HG03575 (cell line): Measurements from ENCODE around the gene FASTKD2.
A peak's percentile ranks its signal among the peaks of the same experiment; 100 is the strongest.

ENCODE experiments used
- ATAC-seq: cut with Tn5 transposase; IDR thresholded peaks from one replicate; pipeline ENCODE4 v1.9.1; 2021; ENCODE audit not compliant: unreplicated experiment, insufficient number of reproducible peaks, low FRiP score; ENCODE audit errors: extremely low read depth

The FASTKD2 gene

DNA sequence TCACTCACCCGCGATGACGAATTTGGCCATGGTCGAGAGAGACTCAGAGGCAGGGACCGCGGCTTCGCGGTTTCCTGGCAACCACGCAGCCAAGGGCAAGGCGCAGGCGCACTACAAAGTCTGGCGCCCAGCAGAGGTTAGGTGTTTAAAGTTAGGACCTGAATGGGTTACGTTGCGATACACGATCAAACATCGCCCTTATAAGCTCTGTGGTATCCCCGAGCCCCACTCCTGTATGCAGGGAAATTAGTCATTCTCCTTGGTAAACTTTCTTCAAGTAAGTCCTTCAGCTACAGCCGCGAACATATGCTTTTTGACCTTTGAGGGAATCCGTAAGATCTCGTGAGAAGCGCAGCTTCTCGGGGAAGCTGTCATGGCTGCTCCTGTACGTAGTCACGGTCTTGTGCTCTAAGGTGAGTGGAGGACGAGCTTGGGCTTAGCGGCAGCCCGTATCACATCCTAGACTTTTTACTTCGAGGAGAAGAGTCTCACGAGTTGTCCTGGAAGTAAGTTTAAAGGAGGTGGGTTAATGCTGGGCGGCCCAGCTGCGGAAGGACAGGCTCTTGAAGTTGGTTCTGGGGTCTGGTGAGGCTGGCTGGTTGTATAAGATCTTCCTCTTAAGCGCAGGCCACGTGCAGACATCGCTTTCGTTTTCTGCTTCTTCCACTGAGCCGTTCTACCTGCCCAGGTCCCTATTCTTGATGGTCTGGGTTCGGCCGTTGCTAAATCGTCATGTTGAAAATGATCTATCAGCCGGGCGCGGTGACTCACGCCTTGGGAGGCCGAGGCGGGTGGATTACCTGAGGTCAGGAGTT, at the start of gene FASTKD2, which contains the start of gene MDH1B:
Gene FASTKD2 (plus strand): TSS at position 365 of the 815 bp plus-strand sequence. CDS start 1,088 bp downstream, outside the sequence.
Gene MDH1B (minus strand): TSS at position 87 of the 815 bp plus-strand sequence. CDS start 57 bp downstream, at position 30.
- peak; percentile 84 for ATAC-seq

DNA sequence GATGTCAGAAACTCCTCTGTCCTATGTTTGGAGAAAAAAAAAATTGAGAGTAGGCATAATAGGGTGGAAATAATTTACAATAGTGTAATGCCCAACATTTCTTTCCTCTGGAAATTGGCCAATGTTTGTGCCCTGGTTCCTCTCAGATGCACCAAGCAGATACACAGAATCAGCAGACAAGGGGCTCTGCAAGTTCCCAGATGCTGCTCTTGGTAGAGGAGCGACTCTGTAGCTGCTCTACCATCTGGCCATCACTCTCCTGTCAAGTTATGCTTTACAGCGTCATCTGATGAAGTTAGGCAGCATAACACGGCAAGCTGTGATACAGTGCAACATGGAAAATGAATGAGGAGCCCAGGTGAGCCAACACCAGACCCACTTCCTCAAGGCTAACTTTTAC, 48.8 kb upstream of the FASTKD2 start:
- no peak for ATAC-seq

GRCh38 chr2:206718296-206718695, 47.1 kb upstream of the FASTKD2 start, which contains the start of gene DYTN:
Gene DYTN, minus strand, starts transcription at chr2:206718396. Its CDS starts 117 bp downstream, at chr2:206718279.
- no peak for ATAC-seq

DNA sequence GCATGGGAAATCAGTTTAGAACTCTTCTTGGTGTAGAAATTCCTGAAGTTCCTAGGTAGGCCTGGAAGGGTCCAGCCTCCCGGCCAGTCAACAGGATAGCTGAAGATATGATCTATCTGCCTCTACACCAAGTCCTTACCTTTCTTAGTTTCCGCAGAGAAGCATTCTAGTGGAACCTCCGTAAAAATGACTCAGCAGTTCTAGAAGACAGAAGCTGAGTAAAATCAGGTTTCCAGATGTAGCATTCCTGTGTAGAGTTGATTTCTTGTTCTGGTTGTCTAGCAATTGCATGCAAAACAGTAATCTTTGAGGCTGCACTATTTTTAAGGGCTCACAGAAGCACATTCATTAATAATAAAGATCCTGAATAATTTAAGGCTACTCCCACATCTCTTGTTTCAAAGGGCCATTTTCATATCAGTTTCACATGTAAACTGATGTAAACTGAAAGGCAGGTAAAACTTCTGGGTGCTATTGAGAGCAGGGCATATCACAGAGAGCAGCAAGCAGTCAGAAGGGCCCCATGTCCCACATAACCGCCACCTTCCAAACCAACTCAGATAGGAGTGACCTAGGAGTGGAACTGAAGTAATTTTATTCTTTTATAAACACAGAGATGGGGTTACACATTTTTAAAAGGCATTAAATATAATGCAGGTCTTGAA, 44.0 kb upstream of the FASTKD2 start:
- peak; percentile 83 for ATAC-seq

DNA sequence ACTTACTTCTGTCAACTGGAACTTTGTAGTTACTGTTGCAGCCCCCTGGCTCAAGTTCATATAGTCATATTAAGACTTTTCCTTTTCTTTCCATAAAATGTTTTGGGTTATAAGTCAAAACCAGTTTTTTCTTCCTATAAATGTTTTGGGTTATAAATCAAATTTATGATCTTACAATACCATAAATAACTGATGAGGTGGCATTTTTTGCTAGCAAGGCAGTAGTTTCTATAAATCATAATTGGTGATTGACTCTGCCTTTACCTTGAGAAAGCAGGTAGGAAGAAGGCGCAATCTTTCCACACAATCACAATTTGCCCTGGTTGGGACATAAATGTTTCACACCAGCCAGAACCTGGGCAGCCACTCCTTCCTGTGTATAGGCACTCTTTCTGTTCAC, 42.1 kb upstream of the FASTKD2 start:
- no peak for ATAC-seq

- ATAC-seq, result no peak
These were observed 38.1 kb upstream of the FASTKD2 start for GRCh38 chr2:206727287-206727686.

GRCh38 chr2:206728277-206729199, 36.9 kb upstream of the FASTKD2 start:
- ATAC-seq, result no peak

- ATAC-seq, result no peak
These were observed 32.1 kb upstream of the FASTKD2 start for GRCh38 chr2:206733341-206733740.

DNA sequence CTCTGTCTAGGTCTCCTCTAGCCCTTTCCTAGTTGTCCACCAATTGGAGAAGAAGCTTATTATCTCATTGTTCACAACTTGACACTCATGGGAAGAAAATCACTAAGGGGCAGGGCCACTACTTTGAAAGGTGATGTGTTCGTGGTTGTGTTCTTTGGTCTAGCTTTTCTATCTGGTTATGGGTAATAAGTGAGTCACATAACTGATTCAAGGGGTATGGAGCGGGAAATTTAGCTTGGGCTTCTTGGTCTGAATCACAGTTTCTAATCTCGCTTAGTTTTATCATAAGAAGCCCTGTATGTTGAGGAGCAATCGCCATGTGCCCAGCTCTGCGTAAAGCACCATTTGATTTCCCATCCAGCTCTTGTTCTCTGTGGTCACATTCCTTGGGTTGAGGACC, 28.5 kb upstream of the FASTKD2 start:
- ATAC-seq, result no peak

DNA sequence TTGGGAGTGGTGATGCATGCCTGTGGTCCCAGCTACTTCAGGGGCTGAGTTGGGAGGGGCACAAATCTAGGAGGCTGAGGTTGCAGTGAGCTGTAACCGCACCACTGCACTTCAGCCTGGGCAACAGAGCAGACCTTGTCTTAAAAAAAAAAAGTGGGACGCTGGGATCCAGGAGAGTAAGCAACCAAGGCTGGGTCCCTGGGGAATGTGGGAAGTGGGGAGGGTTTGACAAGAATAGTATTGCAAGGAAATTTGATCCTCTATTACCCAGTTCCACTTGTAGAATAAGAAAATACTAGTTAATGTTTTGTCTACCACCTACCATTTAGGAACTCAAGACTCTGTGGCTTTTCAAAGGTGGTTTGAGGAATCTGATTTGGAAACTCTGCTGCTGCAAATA, 26.1 kb upstream of the FASTKD2 start:
- ATAC-seq, result no peak

DNA sequence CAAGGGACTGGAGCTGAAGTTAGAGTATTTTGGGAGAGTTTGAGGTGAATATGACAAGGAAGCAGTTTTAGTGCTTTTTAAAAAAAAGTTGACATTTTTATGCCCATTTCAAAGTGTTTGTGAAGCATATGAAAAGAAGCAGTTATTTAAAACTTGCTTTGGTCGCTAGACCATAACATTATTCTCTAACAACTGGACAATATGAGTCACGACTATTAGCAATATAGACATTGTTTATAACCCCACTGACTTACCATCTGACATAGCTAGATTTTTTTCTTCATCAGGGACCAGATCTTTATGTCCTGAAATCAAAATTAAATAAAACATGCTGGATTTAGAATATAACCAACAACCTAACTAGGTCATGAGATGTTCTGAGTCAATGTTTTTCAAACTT, 24.6 kb upstream of the FASTKD2 start:
- ATAC-seq, result no peak

DNA sequence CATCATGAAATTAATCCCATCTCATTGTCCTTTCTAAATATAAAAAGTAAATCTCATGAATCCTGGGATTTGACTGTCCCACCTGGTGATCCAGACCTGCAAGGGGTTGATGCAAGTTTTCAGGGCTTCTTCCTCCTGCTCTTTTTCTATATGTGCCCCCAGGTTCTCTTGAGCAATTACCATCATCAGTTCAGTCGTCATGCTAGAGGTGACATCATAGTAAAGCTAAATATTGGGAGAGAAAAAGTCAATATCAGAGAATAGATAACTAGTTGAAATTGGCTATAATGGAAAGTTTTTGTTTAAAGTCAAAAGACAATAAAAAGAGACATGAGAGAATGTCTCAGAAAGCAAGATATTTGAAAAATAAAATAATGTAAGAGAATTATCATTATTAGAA, 8.6 kb upstream of the FASTKD2 start:
- ATAC-seq, result no peak

DNA sequence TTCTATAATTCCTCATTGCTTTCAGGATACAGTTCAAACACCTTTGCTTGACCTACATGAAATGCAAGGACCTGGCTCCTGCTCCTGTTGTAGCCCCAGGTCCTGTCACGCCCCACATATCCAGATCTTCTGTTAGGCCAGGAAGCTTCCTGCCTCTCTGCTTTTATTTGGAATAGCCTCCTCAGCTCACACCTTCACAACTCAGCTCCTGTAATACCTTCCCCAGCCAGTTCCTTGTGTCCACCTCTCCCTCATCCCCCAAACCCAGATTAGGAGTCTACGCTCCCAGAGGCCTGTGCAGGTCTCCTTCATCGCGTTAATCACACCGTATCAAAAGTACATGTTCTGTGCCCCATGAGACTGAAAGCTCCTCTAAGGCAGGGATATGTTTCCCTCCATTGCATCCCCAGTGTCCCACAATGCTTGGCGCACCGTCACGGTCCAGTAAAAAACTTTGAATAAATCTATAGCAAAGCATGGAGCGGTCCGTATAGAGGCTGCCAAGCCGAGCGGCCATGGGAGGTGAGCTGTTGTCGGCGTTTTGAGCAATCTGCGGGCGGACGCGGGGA, 649 bp upstream of the FASTKD2 start:
- ATAC-seq, result no peak

- ATAC-seq, result no peak
These were observed 888 bp downstream of the FASTKD2 start for GRCh38 chr2:206766057-206766930.

GRCh38 chr2:206774871-206775270, 9.5 kb downstream of the FASTKD2 start:
- ATAC-seq, result no peak

DNA sequence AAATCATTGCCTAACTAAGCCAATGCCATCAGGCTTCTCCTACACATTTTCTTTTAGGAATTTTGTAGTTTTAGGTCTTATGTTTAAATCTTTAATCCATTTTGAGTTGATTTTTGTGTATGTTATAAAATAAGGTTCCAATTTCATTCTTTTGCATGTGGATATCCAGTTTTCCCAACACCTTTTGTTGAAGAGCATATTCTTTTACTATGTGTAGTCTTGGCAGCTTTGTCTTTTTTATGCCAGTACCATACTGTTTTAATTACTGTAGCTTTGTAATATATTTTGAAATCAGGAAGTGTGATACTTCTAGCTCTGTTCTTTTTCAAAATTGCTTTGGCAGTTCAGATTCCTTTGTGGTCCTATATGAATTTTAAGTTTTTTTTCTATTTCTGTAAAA, 11.0 kb downstream of the FASTKD2 start:
- no peak for ATAC-seq

DNA sequence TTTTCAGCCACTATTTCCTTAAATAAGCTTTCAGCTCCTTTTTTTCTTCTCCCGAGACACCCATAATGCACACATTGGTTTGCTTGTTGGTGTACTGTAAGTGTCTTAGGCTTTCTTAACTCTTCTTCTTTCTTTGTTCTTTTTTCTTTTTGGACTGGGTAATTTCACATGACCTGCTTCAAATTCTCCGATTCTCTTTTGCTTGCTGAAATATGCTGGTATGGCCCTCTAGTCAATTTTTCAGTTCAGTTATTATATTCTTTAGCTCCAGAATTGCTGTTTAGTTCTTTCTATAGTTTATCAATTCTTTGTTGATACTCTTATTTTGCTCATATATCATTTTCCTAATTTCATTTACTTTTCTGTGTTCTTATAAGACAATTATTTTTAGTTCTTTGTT, 15.3 kb downstream of the FASTKD2 start:
- no peak for ATAC-seq

GRCh38 chr2:206783718-206784117, 18.3 kb downstream of the FASTKD2 start:
- ATAC-seq, result no peak
